Esophagus muscularis mucosa (tissue), 4 donors: ENCODE measurements around the gene HOXC9.

Experiments used
- CTCF ChIP-seq, 3 experiments: fragments of 200-600 bp in 2 of 3; fragments of 450-650 bp in 1 of 3; sonication (generic) in 2 of 3; IDR thresholded peaks; one replicate each; pipeline ENCODE4 v1.5.1; 2017 to 2019; ENCODE audit warnings: antibody characterized with exemption in 3 of 3, mild to moderate bottlenecking in 2 of 3, moderate library complexity in 1 of 3
- EP300 ChIP-seq: sonication (generic); formaldehyde crosslinking; IDR thresholded peaks from one replicate; pipeline ENCODE4 v1.6.1; 2017; ENCODE audit warnings: antibody characterized with exemption
- POLR2A ChIP-seq: fragments of 450-650 bp; IDR thresholded peaks from one replicate; pipeline ENCODE4 v1.6.1; 2017; ENCODE audit warnings: antibody characterized with exemption, moderate library complexity, mild to moderate bottlenecking, low read depth
- POLR2AphosphoS5 ChIP-seq, 2 donors: sonication (generic); formaldehyde crosslinking; IDR thresholded peaks; one replicate each; pipeline ENCODE4 v1.6.1; 2017; ENCODE audit warnings: antibody characterized with exemption in 2 of 2

GRCh38 chr12:53966385-53967133 is 33.4 kb upstream of the HOXC9 start:
- TF ChIP-seq CTCF (IDR thresholded peaks at IDR 0.05) = no peak
- TF ChIP-seq EP300 = no peak
- TF ChIP-seq POLR2AphosphoS5 (IDR thresholded peaks at IDR 0.05) = no peak
- no peak for TF ChIP-seq POLR2A
